Neural progenitor cell (in vitro differentiated cells): ENCODE measurements around the gene MARVELD1. TPM values are rescaled to one million over a fixed set of nuclear protein-coding genes. Genes with fewer than 3 reads are reported as not detected.
"Not testable (repeated sequence)": the region's sequence is repeated elsewhere in the genome, so short reads cannot be mapped to it uniquely, and the experiment has no call there.

Experiments used
- DNase-seq: peaks from one replicate; pipeline ENCODE4 v3.0.0-alpha.2; 2016; ENCODE audit warnings: low spot score
- H2AFZ ChIP-seq: fragments of 200-600 bp; sonication (generic); replicated peaks from 2 replicates; pipeline ENCODE4 v1.6.1; 2016; ENCODE audit warnings: antibody characterized with exemption
- H3F3A ChIP-seq: fragments of 200-600 bp; sonication (generic); 2 replicates; pipeline ENCODE4 v1.6.1; 2016; ENCODE audit warnings: antibody characterized with exemption, low read depth
- H3K27ac ChIP-seq: fragments of 200-600 bp; sonication (generic); 2 replicates; pipeline ENCODE4 v1.5.1; 2016; ENCODE audit warnings: mild to moderate bottlenecking
- H3K27me3 ChIP-seq: fragments of 200-600 bp; sonication (generic); 2 replicates; pipeline ENCODE4 v1.6.1; 2016; ENCODE audit warnings: mild to moderate bottlenecking, moderate library complexity
- H3K36me3 ChIP-seq: fragments of 200-600 bp; sonication (generic); 2 replicates; pipeline ENCODE4 v1.5.1; 2016
- H3K4me1 ChIP-seq: fragments of 200-600 bp; sonication (generic); 2 replicates; pipeline ENCODE4 v1.6.1; 2016; ENCODE audit warnings: mixed run types
- H3K4me2 ChIP-seq: fragments of 200-600 bp; sonication (generic); 2 replicates; pipeline ENCODE4 v1.6.1; 2016
- H3K4me3 ChIP-seq: fragments of 200-600 bp; sonication (generic); 2 replicates; pipeline ENCODE4 v1.5.1; 2016
- H3K79me2 ChIP-seq: fragments of 200-600 bp; sonication (generic); 2 replicates; pipeline ENCODE4 v1.6.1; 2016; ENCODE audit warnings: low read depth
- H3K9ac ChIP-seq: fragments of 200-600 bp; sonication (generic); 2 replicates; pipeline ENCODE4 v1.6.1; 2016
- H3K9me3 ChIP-seq: fragments of 200-600 bp; sonication (generic); 2 replicates; pipeline ENCODE4 v1.5.1; 2016; ENCODE audit warnings: low read depth
- H4K20me1 ChIP-seq: fragments of 200-600 bp; sonication (generic); 2 replicates; pipeline ENCODE4 v1.6.1; 2016; ENCODE audit warnings: low read depth
- H3K27ac Mint-ChIP-seq: 3 replicates; pipeline ENCODE4 v1.8.0; 2021; ENCODE audit warnings: mixed read lengths
- H3K27me3 Mint-ChIP-seq: 2 replicates; pipeline ENCODE4 v1.8.0; 2022; ENCODE audit warnings: low read depth, mild to moderate bottlenecking, inconsistent platforms, moderate library complexity, mixed read lengths; ENCODE audit not compliant: insufficient read depth
- H3K36me3 Mint-ChIP-seq: 3 replicates; pipeline ENCODE4 v1.8.0; 2021; ENCODE audit warnings: mixed read lengths
- H3K4me1 Mint-ChIP-seq: 3 replicates; pipeline ENCODE4 v1.8.0; 2021; ENCODE audit warnings: mixed read lengths
- H3K4me3 Mint-ChIP-seq: 3 replicates; pipeline ENCODE4 v1.8.0; 2021; ENCODE audit warnings: mild to moderate bottlenecking, moderate library complexity, mixed read lengths
- H3K9me3 Mint-ChIP-seq: 3 replicates; pipeline ENCODE4 v1.8.0; 2020; ENCODE audit warnings: mixed read lengths
- EZH2 ChIP-seq: fragments of 200-600 bp; sonication (generic); IDR thresholded peaks from 2 replicates; pipeline ENCODE4 v1.6.1; 2017; ENCODE audit warnings: antibody characterized with exemption, mild to moderate bottlenecking, moderate library complexity
- EZH2phosphoT487 ChIP-seq: fragments of 200-600 bp; sonication (generic); IDR thresholded peaks from 2 replicates; pipeline ENCODE4 v1.6.1; 2017; ENCODE audit warnings: antibody characterized with exemption
- total RNA-seq: library from RNA; depleted of rRNA; stranded (reverse); fragments of >200 nt; gene quantifications from 2 replicates; pipeline ENCODE4 v1.2.3, GENCODE V29; 2015; ENCODE audit warnings: low replicate concordance
- TF ChIP-seq, protein P1 (sequence below): fragments of 200-600 bp; sonication (generic); IDR thresholded peaks from 2 replicates; pipeline ENCODE4 v1.5.1; 2017; ENCODE audit warnings: antibody characterized with exemption, mild to moderate bottlenecking

MARVELD1 gene
- total RNA-seq, 1 donor from 2014 or later, result 7.1 TPM

DNA sequence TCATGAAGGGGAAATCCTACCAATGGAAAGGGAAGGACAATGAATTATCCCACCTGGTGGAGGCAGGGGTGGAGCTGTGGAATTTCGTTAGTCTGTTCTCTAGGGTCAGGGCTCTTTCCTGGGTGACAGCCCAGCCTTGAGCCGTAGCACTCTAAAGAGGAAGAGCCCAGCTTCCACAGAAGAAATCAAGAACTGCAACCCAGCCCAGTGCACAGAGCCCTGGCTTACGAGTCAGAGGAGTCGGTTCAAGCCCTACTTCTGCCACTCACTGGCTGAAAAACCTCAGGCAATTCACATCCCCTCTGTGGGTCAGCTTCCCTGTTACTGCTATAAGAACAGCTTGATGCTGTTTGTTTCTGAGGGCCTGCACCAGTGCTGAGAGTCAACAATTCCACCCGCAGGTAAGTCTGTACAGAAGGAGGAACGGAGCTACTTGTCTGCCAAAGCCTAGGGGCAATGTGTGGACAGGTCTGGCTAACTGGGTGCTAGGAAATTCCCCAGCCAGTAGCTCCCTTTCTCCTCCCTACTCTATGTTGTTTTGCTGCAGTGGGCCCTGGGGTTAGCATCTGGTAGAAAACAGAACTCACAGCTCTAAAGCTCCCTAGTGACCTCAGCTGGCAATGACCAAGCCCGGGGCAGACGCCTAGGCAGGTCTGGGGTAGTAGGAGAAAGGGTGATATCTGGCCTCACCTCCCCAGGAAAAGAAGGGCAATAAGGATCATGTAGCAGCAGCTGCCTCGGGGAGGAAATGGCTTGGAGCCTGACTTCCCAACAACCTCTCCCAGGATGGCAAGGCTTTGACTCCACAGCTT lies 29.8 kb upstream of the MARVELD1 start:
- Mint-ChIP-seq H3K4me1 (peaks cover 11% of the 10 kb centered on the region), H3K4me3 (no peak overlapping the region), H3K9me3 (no peaks in the 10 kb centered on the region), H3K27ac (no peak overlapping the region), H3K27me3 (peaks cover 9% of the 10 kb centered on the region), H3K36me3 (no peaks in the 10 kb centered on the region)
- no peak overlapping the region for H3K9ac ChIP-seq
- H4K20me1 ChIP-seq, result no peaks in the 10 kb centered on the region
- TF ChIP-seq EZH2phosphoT487, result no peak
- TF ChIP-seq, protein P1, sequence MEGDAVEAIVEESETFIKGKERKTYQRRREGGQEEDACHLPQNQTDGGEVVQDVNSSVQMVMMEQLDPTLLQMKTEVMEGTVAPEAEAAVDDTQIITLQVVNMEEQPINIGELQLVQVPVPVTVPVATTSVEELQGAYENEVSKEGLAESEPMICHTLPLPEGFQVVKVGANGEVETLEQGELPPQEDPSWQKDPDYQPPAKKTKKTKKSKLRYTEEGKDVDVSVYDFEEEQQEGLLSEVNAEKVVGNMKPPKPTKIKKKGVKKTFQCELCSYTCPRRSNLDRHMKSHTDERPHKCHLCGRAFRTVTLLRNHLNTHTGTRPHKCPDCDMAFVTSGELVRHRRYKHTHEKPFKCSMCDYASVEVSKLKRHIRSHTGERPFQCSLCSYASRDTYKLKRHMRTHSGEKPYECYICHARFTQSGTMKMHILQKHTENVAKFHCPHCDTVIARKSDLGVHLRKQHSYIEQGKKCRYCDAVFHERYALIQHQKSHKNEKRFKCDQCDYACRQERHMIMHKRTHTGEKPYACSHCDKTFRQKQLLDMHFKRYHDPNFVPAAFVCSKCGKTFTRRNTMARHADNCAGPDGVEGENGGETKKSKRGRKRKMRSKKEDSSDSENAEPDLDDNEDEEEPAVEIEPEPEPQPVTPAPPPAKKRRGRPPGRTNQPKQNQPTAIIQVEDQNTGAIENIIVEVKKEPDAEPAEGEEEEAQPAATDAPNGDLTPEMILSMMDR, result no peak
- no peak for TF ChIP-seq EZH2
- no peak overlapping the region for H3K27ac ChIP-seq
- H3K4me2 ChIP-seq, result no peak overlapping the region
- H3K4me1 ChIP-seq, result peaks cover 11% of the 10 kb centered on the region
- H3K27me3 ChIP-seq, result peaks cover 10% of the 10 kb centered on the region
- no peaks in the 10 kb centered on the region for H3K9me3 ChIP-seq
- H3F3A ChIP-seq, result peaks cover 15% of the 10 kb centered on the region
- H3K36me3 ChIP-seq, result no peaks in the 10 kb centered on the region
- H3K4me3 ChIP-seq, result no peak overlapping the region
- no peak for DNase-seq
- H2AFZ ChIP-seq, result no peak overlapping the region
- H3K79me2 ChIP-seq, result no peaks in the 10 kb centered on the region

DNA sequence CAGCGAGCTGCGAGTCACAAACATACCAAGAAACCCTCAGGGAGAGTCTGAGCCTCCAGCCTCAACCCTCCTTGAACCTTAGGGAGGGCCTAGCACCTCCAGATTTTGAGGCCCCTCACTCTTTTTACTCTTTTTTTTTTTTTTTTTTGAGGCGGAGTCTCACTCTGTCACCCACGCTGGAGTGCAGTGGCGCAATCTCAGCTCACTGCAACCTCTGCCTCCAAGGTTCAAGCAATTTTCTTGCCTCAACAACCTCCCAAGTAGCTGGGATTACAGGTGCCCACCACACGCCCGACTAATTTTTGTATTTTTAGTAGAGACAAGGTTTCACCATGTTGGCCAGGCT lies 29.2 kb upstream of the MARVELD1 start:
- H3K4me2 ChIP-seq, H3K36me3 Mint-ChIP-seq, H3K4me3 ChIP-seq, H3K36me3 ChIP-seq, H4K20me1 ChIP-seq, H3K9ac ChIP-seq, DNase-seq, H3K9me3 Mint-ChIP-seq, H3K9me3 ChIP-seq, H3K79me2 ChIP-seq, H3K4me3 Mint-ChIP-seq, H3K27me3 Mint-ChIP-seq, H3K27ac ChIP-seq, H2AFZ ChIP-seq, H3K27ac Mint-ChIP-seq: not testable (repeated sequence)
- H3K27me3 ChIP-seq, result peaks cover 10% of the 10 kb centered on the region
- H3K4me1 Mint-ChIP-seq, result peaks cover 11% of the 10 kb centered on the region
- peaks cover 15% of the 10 kb centered on the region for H3F3A ChIP-seq
- peaks cover 11% of the 10 kb centered on the region for H3K4me1 ChIP-seq

DNA sequence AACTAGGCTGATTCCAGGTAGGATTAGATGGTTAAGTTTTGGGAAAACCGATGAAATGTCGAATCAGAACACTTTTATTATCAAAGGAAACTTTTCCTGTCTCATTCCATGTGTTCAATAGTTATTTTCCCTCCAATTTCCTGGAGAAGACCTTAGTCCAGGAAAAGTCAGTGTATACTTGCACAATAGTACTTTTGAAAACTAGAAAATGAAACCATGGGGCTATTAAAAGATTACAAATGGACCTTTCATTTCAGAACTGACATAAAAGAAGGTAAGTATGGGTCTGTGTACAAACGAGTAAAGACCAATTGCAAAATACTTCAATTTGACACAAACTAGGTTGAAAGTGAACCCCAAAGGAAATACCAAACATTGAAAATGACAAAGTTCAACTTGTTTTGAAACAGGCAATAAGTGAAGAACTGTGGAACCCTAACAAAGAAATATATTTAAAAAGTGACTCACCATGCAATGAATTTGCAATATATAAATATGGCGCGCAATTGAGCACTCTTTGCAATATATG lies 28.6 kb upstream of the MARVELD1 start:
- Histone ChIP-seq H3K27ac (no peak overlapping the region), H3K4me3 (no peak overlapping the region), H3K4me1 (peaks cover 11% of the 10 kb centered on the region), H2AFZ (no peak overlapping the region), H3K36me3 (no peaks in the 10 kb centered on the region), H3K9me3 (no peaks in the 10 kb centered on the region), H3K79me2 (no peaks in the 10 kb centered on the region), H3K9ac (no peak overlapping the region), H3K27me3 (peaks cover 10% of the 10 kb centered on the region), H3F3A (peaks cover 15% of the 10 kb centered on the region), H3K4me2 (no peak overlapping the region), H4K20me1 (no peaks in the 10 kb centered on the region)
- Mint-ChIP-seq H3K27ac (no peak overlapping the region), H3K4me1 (peaks cover 11% of the 10 kb centered on the region), H3K27me3 (peaks cover 9% of the 10 kb centered on the region), H3K9me3 (no peaks in the 10 kb centered on the region), H3K36me3 (no peaks in the 10 kb centered on the region), H3K4me3 (no peak overlapping the region)
- no peak for DNase-seq
- TF ChIP-seq EZH2 (no peak), EZH2phosphoT487 (no peak)
- TF ChIP-seq, protein P1, result no peak

DNA sequence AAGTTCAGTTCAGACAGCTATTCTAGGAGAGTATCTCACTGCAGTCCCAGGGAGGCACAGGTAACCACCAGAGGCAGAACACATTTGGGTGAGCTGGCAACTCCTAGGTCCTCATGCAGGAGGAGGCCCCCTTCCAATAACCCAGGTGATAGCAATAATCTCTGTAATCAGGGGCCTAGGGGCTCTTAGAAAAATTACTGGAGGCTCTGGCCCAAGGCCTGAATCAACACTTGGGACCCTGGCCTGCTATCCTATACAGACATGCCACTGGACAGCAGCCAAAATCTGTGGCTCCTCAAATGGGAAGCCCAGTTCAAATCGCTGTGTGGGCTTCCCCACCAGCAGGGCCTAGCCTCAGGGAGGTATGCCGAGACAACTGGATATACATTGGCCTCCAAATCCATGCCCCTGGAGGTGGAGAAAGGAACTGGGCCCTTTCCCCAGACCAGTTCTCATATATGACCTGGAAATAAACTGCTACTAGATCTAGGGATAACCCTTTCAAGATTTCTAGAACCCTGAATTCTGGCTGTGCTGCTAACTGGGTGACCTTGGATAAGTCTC lies 28.1 kb upstream of the MARVELD1 start:
- Histone ChIP-seq H3K4me3 (no peak overlapping the region), H3K27ac (no peak overlapping the region)

More for the DNA sequence above, 28.1 kb upstream of the MARVELD1 start:
- no peak overlapping the region for H2AFZ ChIP-seq
- no peaks in the 10 kb centered on the region for H4K20me1 ChIP-seq
- Mint-ChIP-seq H3K9me3 (no peaks in the 10 kb centered on the region), H3K4me1 (peaks cover 11% of the 10 kb centered on the region), H3K27me3 (peaks cover 9% of the 10 kb centered on the region), H3K27ac (no peak overlapping the region), H3K4me3 (peak overlapping the region; percentile 88), H3K36me3 (no peaks in the 10 kb centered on the region)
- TF ChIP-seq EZH2, result no peak
- TF ChIP-seq, protein P1, result peak; percentile 38
- H3K9me3 ChIP-seq, result no peaks in the 10 kb centered on the region
- no peaks in the 10 kb centered on the region for H3K36me3 ChIP-seq
- peaks cover 15% of the 10 kb centered on the region for H3F3A ChIP-seq
- peaks cover 10% of the 10 kb centered on the region for H3K27me3 ChIP-seq
- no peaks in the 10 kb centered on the region for H3K79me2 ChIP-seq
- H3K4me1 ChIP-seq, result peaks cover 11% of the 10 kb centered on the region
- peak overlapping the region; percentile 85 for H3K4me2 ChIP-seq
- no peak overlapping the region for H3K9ac ChIP-seq
- peak; percentile 52 for DNase-seq
